ENCODE measurements around the gene PHF14. TPM values are rescaled to one million over a fixed set of nuclear protein-coding genes. Genes with fewer than 3 reads are reported as not detected.

PHF14 gene
- total RNA-seq, 1 experiment from 2014 or later, result 50.8 TPM

GRCh38 chr7:11021468-11021867 is 47.8 kb downstream of the PHF14 start:
- no peak overlapping the region for H4K91ac ChIP-seq (ENCODE audit: insufficient read length, low read depth, low read length)

More at GRCh38 chr7:11021468-11021867, 47.8 kb downstream of the PHF14 start:
- Histone ChIP-seq H2BK12ac (ENCODE audit: insufficient read length, low read depth, low read length) (no peak overlapping the region), H3K23ac (ENCODE audit: insufficient read length, low read depth, low read length) (no peak overlapping the region), H4K8ac (replicated peaks; ENCODE audit: insufficient read length, low read depth, low read length) (no peak overlapping the region), H4K20me1 (ENCODE audit: control insufficient read depth, insufficient read depth, insufficient read length) (no peaks in the 10 kb centered on the region), H3K27me3 (ENCODE audit: insufficient read depth, low read length) (no peaks in the 10 kb centered on the region), H3K9ac (ENCODE audit: extremely low read depth, insufficient read length, low read length) (no peak overlapping the region), H3K4ac (ENCODE audit: low read depth, low read length) (no peak overlapping the region), H3K4me2 (ENCODE audit: insufficient read depth, insufficient read length, low read length) (no peak overlapping the region), H2BK20ac (ENCODE audit: low read depth, low read length, poor library complexity, severe bottlenecking) (no peak overlapping the region), H4K5ac (ENCODE audit: insufficient read length, low read depth, low read length) (no peak overlapping the region), H3K56ac (ENCODE audit: insufficient read length, low read depth, low read length) (no peak overlapping the region), H3K23me2 (ENCODE audit: insufficient read length, low read depth, low read length, poor library complexity, severe bottlenecking) (no peaks in the 10 kb centered on the region), H2BK5ac (ENCODE audit: insufficient read length, low read length) (no peak overlapping the region), H2BK120ac (ENCODE audit: low read depth, low read length, poor library complexity, severe bottlenecking) (no peak overlapping the region), H3K18ac (ENCODE audit: insufficient read length, low read depth, low read length) (no peak overlapping the region), H3T11ph (ENCODE audit: low read length) (no peak overlapping the region), H3K79me2 (ENCODE audit: insufficient read depth, low read length) (no peaks in the 10 kb centered on the region; the same call in 1 of the 2 replicates), H3K9me3 (ENCODE audit: control insufficient read depth, low read depth, low read length) (no peaks in the 10 kb centered on the region), H3K4me1 (ENCODE audit: insufficient read depth, low read length) (no peaks in the 10 kb centered on the region), H3K14ac (ENCODE audit: insufficient read depth, low read length) (no peak overlapping the region), H3K79me1 (ENCODE audit: insufficient read depth, low read depth, low read length, poor library complexity, severe bottlenecking) (peaks cover 2% of the 10 kb centered on the region), H3K27ac (ENCODE audit: insufficient read length, low read depth, low read length) (no peak overlapping the region), H2AK5ac (ENCODE audit: insufficient read length, low read length) (no peak overlapping the region), H2AFZ (ENCODE audit: low read length) (no peak overlapping the region), H2BK15ac (ENCODE audit: low read depth, low read length) (no peak overlapping the region)
- Mint-ChIP-seq H3K27me3 (ENCODE audit: low read depth) (no peaks in the 10 kb centered on the region), H3K4me3 (no peak overlapping the region), H3K9me3 (no peaks in the 10 kb centered on the region), H3K4me1 (peaks cover 0 to 2% of the 10 kb centered on the region in 2 experiments; a peak in 2 of 4 replicates), H3K27ac (no peak overlapping the region; a peak in 1 of 7 replicates), H3K36me3 (ENCODE audit: insufficient read depth in 1 of 3, low read depth in 3 of 3) (peaks cover 22 to 34% (median 27%) of the 10 kb centered on the region in 3 experiments; a peak in 6 of 7 replicates)
- TF ChIP-seq CTCF (conservative IDR thresholded peaks at IDR 0.05), result no peak
- WGBS (ENCODE audit: extremely low coverage, insufficient read length, low lambda C conversion rate), result no CpG with 5 or more reads among the region's 1 CpG
- DNase-seq, result no peak

Data from H9 (cell line).